Stimulated activated CD8-positive, alpha-beta memory T cell treated with anti-CD3 and anti-CD28 coated beads, Interleukin-7, amount 100 ng/mL, for 1 hour (primary cell): ENCODE results near the gene FAM20C.
"Not testable (repeated sequence)": the region's sequence is repeated elsewhere in the genome, so short reads cannot be mapped to it uniquely, and the experiment has no call there.

Source experiments
- DNase-seq, 2 donors: peaks; one replicate each; pipeline ENCODE4 v3.0.0-alpha.2; 2020; ENCODE audit warnings: low read depth in 2 of 2

FAM20C gene

DNA sequence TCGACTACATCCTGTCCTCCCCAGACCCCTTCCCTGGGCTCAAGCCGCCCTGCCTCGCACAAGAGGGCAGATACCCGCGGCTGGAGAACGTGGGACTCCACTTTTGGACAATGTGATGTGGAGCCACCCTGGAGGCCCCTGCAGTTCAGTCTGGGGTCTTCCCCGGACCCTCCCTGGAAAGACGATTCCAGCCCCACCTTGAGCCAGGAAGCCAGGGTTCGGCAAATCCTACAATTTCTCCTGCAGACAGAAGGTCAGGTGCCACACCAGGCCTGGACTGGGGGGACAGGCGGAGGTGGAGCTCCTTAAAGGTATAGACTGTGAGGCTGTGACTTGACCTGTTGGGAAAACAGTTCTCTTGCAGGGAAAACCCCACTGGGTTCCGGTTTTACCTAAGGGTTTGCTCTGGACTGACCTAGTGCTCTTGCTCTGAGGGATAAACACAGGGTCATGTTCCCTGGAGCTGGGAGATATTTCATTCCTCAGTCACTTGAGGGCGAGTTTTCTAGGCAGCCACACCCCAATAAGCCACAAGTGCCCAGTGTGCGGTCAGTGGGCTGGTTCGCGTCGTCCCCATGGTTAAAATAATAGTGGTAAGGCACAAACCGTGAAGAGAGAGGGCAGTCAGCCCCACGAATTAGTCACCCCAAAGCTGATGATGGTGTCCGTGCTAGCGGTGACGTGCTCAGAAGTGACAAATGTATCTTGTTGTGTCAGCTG, 99.2 kb downstream of the FAM20C start:
- DNase-seq = no peak

DNA sequence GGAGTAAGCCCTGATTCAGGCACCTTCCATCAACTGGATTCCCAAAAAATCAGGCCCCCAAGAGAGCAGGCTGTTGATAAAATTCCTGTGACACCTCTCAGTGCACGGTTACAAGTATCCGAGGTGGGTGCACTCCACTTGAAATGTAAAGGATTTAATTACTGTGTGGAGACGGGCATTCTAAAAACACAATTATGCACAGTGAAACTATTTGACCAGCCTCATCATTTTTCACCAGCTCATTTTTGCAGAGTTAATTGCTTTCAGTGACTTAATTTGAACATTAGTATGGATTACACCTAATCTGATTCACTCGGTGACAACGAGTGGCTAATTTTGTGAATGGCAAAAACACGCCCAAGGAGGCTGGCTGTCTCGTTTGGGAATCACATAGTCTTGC, 99.9 kb downstream of the FAM20C start:
- no peak for DNase-seq

DNA sequence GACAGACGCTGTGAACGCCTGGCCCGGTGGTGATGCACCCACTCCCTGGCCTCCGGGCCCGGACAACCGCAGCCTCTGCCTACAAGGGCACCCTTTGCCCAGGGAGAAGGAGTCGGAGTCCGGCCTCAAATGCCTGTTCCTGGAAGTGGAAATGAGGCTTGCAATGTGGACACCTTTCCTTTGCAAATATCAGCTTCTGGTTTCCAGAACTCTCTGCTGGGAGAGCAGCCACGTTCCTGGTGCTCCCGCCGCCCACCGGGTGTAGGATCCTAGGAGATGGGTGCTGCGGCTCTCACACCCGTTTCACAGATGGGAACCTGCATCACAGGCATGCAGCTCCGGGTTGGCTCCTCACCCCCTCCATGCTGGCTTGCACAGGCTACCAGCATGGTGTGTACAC, 100.5 kb downstream of the FAM20C start:
- no peak for DNase-seq

DNA sequence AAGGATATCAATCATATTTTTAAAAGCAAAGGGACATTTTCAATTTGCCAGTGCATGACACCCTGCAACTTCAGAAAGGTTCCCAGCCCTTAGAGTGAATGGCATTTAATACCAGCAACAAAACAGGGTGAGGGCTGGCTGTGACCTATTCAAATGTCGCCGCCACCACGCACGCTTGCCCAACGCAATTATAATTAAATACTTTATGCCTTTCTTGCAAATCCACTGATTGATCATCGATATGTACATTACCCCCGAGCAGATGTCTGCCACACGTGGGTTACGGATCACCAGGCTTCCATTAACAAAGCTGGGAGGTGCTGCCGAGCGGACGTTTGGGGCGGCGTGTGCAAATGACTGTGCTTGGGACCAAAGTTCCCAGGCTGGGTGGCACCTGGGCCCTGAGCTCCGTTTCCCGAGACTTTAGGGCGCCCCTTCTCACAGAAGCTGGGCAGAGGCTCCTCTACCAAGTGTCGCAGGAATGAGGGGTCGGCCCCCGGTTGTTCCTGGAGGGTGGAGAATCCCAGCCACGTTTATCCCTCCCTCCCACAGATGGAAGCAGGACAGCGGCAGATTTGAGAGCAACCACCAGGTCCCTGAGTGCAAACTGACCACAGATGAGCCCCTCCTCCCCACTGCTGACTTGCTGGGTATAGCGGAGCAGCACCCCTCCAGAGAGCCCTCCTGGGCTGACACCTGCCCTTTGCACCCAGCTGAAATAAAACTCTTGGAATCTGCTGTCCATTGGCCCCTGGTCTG, 101.5 kb downstream of the FAM20C start:
- no peak for DNase-seq

DNA sequence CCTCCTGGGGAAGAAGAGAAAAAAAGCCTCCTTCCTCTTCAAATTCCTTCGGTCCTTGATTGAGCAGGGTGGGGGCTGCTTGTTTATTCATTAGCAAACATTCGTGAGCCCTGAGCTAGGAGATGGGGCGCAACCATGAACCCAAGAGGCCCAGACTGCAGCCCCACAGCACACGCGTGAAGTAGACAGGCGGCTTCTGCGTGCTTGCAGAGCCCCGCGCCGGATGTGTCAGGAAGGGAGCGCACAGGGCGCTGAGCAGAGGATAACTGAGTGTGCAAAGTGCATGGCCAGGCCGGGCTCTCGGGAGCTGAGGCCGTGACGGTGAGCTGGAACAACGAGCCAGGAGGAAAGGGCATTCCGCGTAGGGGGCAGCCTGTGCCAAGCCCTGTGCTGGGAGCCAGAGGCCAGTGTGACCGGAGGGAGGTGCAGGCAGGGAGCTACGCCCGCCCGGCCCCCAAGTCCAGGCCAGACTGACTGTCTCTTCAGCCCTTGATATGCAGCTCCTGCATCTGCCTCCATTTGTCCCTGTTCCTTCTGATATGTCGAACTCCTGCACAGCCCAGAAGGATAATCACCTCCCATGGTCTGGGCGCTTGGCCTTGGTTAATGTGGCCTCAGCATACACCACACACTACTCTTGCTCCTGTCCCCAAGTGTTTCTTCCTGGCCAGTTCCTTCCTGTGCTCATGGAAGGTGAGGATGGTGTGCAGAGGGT, 102.2 kb downstream of the FAM20C start:
- no peak for DNase-seq

DNA sequence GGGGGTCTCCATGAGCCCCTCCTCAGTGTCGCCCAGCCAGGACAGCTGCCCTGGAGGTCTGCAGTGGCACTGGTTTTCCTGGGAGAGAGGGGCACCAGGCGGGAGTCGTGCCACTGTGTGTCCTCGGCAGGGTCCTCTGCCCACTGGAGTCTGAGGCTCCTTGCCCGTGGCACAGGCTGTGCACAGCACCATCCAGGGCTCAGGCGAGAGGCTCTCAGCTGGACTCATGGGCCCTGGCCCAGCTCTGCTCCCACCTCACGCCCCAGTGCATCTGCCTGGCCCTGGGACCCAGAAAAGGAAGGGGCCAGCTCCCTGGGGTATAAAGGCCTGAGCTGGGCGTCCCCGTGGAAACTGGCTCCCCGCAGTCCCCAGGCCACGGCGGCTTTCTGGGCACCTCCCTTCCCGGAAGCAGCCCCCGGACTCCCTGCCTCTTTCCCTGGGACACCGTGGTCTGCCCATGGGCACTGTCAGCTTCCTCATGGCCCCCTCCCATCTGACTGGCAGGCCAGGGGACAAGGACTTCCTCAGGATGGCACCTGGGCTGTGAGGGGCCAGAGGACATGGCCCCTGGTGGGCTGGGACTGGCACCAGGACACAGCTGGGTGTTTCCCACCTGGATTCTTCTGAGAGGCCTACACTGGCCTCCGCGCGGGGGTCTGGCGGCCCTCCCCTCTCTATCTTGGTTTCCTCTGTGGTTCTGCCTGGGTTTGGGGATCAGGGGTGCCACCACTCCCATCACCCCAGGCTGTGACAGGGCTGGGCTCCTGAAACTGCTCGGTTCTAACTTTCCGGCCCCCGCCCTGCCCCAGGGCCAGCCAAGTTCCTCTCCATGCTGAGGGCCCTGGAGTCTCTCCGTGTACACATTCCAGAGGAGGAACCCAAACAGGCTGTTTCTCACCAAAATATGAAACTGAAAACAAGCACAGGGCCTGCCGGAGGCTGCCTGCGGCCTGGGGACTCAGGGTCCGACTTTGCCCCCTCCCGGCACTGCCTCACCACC, 103.1 kb downstream of the FAM20C start:
- DNase-seq = no peak

DNA sequence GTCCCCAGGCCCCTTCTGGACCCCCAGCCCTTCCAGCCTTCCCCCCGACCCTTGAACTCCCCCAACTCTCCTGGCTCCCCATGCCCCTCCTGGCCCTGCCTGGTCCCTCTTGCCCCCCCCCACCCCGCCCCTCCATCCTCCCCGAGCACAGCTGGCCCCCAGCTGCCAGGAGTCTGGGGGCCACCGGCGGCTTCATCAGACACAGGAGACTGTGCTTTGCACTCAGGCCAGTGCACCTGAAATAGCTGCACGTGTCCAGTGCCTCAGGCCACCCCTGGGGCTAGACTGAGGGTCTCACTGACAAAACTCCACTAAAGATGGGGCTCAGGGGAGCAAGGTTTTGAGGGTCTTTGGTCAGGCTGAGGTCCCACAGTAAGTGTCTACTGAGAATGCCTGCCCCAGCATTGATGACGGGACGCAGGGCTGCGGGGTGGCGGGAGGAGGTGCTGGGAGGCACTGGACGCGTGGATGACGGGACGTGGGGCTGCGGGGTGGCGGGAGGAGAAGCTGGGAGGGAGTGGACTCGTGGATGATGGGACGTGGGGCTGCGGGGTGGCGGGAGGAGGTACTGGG, 104.1 kb downstream of the FAM20C start:
- DNase-seq = no peak

DNA sequence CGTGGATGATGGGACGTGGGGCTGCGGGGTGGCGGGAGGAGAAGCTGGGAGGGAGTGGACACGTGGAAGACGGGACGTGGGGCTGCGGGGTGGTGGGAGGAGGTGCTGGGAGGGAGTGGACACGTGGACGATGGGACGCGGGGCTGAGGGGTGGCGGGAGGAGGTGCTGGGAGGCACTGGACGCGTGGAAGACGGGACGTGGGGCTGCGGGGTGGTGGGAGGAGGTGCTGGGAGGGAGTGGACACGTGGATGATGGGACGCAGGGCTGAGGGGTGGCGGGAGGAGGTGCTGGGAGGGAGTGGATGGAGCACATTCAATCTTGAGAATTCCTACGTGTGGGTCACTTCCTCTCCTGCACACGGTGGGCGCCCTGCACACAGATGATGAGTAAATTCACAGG, 104.8 kb downstream of the FAM20C start:
- not testable (repeated sequence) for DNase-seq

DNA sequence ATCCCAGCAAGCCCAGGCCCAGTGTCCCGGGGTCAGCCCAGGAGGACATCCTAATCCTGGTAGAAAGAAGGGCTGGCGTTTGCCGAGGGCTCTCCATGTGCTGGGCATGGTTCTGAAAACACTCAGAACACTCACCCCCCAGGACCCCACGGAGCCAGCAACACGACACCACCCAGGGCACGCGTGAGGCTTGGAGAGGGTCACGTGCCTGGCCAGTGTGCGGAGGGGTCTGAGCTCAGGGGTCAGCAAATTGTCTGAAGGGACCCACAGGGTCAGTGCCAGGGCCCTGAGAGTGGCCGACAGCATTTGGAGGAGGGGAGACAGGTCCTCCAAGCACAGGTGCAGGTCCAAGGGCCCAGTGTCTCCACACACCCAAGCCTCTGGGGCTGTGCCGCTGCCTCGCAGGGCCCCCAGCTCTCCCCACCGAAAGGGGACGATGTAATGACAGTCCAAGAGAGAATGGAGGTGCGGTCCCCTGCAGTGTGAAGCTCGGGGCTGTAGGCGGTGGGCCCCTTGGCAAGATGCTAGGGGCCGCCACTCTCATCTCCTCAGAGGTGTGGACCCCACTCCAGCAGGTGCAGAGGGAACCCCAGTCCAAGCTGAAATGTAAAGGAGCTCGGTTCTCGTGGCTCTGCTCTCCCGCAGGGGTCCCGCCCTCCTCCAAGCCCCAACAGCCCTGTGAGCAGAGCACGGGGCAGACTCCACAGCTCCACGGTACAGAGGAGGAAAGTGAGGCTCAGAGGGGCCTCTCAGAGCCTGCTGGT, 105.4 kb downstream of the FAM20C start:
- no peak for DNase-seq

DNA sequence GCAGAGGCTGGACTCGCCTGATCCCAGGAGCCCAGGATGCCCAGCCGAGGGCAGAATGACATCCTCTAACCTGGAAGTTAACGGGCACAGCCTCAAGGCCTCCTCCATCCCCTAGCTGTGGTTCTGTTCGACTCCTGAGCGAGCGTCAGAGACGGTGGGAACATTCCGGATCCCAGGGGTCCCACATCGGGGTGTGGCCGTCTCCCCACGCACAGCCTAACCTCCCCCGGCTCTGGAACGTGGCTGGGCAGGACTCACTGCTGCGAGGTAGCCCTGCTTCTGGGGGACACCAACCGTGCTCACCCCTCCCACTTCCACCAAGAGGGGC, 106.0 kb downstream of the FAM20C start:
- no peak for DNase-seq

DNA sequence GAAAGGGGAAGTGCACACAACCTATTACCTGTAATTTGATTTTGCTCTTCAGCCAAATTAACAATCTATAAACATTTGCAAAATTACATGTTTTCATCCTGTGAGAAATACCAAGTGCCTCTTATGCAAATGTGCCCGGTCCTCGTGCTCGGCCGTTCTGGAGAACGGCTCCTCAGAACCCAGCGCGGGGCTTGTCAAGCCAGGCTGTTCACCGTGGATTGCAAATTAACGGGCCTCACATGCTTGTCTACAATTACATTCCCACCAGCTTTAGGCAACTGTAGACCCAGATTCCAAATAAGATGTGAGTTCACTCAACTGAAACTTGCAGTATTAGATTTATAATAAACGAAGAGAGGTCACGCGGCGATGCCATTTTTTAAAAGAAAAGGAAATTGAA, 106.4 kb downstream of the FAM20C start:
- no peak for DNase-seq

DNA sequence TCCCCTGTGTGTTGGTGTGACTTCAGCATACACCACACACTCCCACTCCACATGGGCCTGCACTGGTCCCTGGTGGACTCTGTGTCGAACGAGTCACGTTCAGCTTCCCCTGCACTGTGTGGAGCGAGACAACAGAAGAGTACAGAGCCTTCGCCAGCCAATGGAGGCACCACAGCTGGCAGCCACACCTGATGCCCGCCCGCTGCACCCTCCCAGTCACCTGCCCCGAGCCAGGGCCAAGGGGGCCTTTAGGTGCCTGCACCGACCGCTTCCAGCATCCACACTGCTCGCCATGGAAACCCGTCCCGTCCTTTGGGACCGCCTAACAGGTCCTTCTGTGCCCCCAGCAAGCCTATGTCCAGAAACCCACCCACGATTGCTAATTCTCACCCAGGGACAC, 106.8 kb downstream of the FAM20C start:
- no peak for DNase-seq

DNA sequence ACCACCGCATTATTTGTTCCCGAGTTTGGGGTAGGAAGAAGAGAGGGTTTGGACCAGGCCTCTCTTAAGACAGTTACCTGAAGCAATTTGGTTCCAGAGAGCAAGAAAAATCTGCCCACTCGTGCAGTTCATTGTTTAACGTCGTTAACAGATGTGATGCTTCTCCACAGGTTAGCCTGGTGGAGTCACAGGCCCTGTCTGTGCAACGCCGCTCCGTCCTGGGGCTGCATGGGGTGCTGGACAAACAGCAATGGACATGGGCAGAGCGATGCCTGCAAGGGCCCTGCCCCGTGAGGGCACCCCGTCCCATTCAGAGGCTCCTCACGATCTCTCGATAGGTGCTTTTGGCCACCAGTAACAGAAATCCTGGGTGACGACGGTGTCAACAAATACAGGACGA, 107.3 kb downstream of the FAM20C start:
- no peak for DNase-seq

DNA sequence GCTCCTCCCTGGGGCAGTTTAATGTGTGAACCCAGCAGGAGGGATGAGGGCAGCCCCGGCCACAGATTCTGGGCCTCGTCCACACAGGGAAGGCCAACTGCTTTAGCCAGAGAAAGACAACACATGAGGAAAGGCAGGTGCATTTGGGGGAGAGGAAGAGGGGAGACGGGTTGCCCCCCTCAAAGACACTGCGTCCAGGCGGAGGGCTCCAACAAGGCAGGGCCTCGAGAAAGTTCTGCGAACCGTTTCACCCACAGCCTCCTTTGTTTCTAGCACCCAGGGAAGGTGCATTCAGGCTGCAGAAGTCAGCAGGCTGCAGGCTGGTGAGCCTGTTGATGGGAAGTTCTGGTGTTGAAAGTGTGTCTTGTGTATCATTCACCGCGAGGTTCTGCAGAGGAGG, 107.7 kb downstream of the FAM20C start:
- no peak for DNase-seq

DNA sequence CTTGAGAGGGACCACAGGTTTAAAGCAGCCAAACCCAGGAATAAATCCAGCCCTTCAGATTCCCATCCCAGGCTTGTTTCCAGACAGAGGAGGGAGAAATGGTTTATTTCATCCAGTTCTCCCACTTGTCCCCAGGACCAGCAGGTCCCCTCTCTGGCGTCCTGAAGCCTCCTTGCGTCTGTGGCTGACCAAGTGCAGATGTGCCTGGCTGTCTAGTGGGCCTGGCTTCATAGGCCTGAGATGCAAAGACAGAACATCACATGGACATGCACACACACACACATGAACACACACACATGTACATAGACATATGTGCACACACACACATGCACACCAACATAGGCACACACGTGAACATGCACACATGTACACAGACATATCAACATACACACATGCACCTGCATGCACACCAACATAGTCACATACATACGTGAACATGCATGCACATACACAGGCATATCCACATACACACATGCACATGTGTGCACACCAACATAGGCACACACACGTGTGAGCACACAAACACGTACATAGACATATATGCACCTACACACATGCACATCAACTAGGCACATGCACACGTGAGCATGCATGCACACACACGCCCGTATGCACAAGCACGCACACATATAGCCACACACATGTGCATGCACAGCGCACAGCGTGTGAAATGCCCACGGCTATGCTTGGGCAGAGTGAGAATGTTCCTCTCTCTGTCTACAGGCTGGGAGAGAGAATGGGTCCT, 108.3 kb downstream of the FAM20C start:
- DNase-seq = no peak

DNA sequence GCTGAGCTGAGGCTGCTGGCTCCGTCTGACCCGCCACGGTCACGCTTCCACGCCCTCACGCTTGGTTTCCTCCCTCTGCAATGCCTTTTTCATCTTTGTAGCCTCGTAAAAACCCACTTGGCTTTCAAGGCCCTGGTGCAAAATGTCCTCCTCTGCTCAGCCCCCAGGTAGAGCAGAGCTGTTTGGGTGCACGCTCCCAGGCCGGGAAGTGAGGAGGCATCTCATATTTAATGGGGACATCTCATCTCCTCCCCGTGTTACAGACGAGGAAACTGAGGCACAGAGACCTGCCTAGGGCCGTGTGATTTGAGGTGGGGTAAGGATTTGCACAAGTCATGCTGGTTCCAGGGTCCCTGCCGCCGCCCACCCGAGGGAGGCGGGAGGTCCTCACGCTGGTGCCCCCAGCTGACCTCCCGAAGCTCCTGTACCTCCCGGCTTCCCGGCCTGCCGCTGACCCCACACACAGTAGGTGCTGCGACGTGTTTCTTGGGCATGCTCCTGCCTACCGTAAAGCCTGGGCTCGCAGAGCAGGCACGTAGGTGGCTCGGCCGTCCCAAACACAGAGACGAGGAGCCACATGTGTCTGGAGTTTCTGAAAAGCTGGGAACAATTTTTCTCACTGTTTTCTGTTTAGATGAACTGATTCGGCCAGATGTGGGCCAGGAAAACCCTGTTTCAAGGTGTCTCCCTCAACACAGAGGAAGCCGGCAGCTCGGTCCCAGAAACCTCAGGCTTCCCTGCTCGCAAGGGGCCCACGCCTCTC, 109.1 kb downstream of the FAM20C start:
- no peak for DNase-seq

DNA sequence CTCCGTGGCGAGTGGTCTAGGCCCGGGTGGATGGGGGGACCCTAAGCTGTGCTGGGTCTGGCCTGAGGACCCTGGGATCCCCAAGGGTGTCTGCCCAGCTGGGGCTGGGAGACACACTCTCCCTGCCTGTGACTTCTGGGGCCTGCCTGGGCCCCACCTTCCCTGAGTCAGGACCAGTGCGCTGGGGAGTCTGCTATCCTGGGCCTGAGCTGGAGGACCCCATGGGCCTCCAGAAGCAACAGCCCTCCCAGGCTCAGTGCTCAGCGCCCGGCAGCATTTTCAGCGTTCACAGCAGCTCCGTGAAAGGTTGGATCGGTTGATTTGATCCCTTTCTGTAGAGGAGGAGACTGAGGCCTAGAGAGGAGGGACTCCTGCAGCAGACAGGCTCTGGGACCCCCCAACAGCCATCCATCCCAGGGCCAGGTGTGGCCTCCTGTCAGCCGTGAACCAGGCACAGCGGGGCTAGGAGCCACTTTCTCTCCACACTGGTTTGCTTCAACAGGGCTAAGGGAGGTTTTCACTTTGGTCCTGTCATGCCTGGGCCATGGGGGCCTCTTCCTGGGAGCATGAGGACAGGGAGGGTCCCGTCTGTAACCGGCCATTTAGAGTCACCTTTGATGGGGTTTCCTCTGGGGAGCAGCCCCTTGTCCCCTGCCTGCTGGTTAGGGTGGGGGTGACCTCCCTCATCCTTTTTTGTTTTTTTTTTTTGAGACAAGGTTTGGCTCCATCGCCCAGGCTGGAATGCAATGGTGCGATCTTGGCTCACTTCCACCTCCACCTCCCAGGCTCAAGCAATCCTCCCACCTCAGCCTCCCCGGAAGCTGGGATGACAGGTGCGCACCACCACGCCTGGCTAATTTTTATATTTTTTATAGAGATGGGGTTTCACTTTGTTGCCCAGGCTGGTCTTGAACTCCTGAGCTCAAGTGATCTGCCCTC, 110.0 kb downstream of the FAM20C start:
- DNase-seq = no peak

DNA sequence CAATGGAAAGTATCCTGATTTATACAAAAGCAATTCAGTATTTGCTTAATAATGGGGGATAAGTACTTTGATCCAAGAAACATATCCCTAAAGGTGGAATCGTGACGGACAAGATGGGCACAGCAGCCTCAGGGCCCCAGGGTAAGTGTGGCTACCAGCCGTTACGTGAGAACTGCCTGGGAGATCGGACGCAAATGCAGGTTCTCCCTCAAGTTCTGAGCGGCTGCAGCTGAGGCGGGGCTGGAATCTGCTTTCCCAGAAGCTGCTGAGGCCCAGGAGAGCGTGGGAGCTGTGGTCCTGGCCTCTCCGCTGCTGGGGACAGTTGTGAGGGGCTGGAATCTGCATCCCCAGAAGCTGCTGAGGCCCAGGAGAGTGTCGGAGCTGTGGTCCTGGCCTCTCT, 111.1 kb downstream of the FAM20C start:
- no peak for DNase-seq
